GM19240 (cell line): Measurements from ENCODE around the gene MEP1B.
"Not testable (repeated sequence)": the region's sequence is repeated elsewhere in the genome, so short reads cannot be mapped to it uniquely, and the experiment has no call there.

Experiments
- DNase-seq: peaks from one replicate; pipeline ENCODE4 v3.0.0; 2011; ENCODE audit warnings: low spot score; ENCODE audit not compliant: insufficient read length

Gene MEP1B

GRCh38 chr18:32189790-32190189 lies at the start of gene MEP1B:
Gene MEP1B, plus strand, starts transcription at chr18:32190039. Its CDS starts 32 bp downstream, at chr18:32190071.
- no peak for DNase-seq

DNA sequence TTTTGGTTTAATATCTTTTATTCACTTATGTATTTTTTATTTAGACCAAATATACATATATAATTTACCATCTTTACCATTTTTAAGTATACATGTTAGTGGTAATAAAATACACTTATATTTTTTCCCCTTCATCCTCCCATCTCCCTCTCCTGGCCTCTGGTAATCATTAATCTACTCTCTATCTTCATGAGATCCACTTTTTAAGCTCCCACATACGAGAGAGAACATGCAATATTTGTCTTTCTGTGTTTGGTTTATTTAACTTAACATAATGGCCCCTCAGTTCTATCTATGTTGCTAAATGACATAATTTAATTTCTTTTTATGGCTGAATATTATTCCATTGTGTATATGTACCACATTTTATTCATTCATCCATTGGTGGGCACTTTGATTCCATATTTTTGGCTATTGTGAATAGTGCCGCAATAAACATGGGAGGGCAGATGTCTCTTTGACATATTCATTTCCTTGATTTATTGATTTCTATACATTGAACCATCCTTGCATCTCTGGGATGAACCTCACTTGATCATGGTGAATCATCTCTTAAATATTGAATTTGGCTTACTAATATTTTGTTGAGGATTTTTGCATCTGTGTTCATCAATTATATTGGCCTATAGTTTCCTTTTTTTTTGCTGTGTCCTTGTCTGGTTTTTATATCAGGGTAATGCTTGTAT lies 41.5 kb upstream of the MEP1B start:
- DNase-seq, result no peak

GRCh38 chr18:32152705-32153448 lies 37.0 kb upstream of the MEP1B start:
- no peak for DNase-seq

DNA sequence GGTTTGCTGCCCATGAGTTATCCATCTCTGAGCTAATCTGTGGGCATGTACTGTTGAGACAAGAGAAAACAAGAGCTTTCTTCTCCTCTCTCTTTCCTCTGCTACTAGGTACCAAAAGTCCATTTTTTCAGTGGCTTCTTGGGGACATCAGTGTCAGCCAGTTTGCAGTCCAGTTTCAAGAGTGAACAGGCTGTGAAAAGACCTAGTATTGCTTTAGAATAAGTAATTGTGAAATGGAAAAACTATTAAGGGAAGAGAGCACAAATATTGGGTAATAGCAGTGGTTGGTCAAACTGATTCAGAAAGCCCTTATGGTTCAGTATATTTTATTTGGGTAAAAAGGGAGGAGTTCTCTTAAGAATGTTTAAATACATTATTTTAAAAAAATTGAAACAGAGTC lies 33.0 kb upstream of the MEP1B start:
- no peak for DNase-seq

DNA sequence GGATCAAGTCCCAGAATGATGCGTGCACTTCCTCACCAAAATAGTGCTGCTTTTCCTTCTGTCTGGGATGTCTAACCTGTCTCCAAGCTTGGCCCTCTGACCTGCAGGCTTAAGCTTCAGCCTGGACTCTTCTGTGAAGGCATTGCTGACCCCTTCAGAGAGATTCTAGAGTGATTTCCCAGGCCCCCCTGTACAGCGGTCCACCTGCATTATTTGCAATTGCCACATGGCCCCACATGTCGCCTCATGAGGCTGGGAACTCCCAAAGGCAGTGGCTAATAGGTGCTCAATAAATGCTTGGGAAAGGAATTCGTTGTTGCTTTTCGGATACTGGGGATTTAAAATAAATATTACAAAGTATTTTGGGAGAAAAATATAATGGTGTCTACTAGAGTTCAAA lies 32.3 kb upstream of the MEP1B start:
- DNase-seq, result no peak

GRCh38 chr18:32158108-32158624 lies 31.7 kb upstream of the MEP1B start:
- peak; percentile 34 for DNase-seq

GRCh38 chr18:32158631-32159030 lies 31.2 kb upstream of the MEP1B start:
- DNase-seq, result not testable (repeated sequence)

- no peak for DNase-seq
Observed at GRCh38 chr18:32160547-32160946, 29.3 kb upstream of the MEP1B start.

DNA sequence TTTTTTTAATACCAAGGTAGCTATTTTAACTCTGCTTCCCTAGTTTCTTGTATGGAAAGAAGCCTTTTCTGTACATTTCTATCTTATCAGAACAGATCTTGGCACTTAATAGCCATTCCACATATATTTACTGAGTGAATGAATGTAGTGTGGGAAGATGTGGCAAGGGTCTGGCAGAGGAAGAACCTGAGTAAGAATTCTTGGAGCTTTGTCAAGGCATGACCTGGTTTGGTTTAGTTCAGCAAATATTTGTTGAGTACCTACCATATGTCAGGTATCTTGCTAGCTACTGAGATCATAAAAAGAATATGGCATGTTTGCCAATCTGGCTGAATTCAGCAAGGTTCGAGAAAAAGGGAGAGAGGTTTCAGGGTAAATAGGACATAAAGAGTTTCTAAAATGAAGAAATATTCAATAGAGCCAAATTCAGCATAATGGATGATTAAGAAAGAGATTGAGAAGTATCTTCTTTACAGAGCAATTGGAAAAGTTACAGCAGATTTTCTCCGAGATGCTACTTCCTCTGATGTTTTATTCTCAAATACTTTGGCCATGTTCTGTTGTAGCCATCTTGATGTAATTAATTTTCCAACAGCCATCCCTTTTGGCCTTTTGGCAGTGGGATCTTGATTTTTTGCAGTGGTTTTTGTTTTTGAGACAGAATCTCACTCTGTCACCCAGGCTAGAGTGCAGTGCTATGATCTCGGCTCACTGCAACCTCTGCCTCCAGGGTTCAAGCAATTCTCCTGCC lies 21.7 kb upstream of the MEP1B start:
- no peak for DNase-seq

DNA sequence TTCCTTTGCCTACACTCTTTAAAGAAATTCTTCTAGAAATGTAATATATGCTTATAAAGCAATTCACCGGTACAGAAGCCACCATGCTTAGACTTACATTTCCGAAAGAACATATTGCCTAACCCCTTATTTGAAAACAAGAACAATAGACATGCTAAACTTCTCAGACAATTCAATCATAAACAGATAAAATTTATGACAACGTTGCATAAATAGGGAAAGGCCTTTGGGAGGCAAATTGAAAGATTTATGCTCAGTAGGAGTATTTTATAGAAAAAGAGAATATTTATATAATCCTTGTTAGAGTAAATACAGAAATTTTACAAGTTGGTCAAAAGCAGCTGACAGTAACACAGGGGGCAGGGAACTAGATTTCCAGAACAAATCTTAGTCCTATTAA lies 16.2 kb upstream of the MEP1B start:
- DNase-seq, result no peak

DNA sequence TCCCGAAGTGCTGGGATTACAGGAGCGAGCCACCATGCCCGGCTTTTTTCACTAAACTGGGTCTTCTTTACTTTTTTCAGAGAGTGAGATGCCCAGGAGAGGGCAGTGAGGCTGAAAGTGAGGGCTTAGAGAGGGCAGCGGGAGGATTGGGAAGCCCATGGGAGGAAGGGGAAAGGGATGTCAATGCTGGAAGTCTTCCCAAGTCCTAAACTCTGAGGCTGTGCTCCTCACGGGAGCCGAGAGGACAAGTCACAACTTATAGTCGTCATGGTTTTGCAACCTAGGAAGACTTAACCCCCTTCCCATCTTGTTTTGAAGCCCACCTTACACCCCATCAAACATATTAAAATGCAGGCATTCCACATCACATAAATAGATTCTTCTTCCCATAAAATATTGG lies 15.1 kb upstream of the MEP1B start:
- no peak for DNase-seq

GRCh38 chr18:32175265-32175664 lies 14.6 kb upstream of the MEP1B start:
- DNase-seq, result no peak

DNA sequence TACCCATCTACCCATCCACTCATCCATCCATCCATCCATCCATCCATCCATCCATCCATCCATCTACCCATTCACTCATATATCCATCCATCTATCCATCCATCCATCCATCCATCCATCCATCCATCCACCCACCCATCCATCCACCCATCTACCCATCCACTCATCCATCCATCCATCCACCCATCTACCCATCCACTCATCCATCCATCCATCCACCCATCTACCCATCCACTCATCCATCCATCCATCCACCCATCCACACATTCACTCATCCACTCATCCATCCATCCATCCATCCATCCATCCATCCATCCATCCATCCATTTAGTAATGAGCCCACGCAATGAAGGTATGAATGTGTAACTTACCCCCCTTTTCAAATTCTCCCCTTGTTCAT lies 13.1 kb upstream of the MEP1B start:
- not testable (repeated sequence) for DNase-seq

GRCh38 chr18:32177530-32177929 lies 12.3 kb upstream of the MEP1B start:
- DNase-seq, result no peak

GRCh38 chr18:32183503-32183902 lies 6.3 kb upstream of the MEP1B start:
- no peak for DNase-seq

- DNase-seq, result no peak
Observed at GRCh38 chr18:32190209-32190608, 370 bp downstream of the MEP1B start.

GRCh38 chr18:32195881-32196815 lies 6.3 kb downstream of the MEP1B start:
- no peak for DNase-seq

DNA sequence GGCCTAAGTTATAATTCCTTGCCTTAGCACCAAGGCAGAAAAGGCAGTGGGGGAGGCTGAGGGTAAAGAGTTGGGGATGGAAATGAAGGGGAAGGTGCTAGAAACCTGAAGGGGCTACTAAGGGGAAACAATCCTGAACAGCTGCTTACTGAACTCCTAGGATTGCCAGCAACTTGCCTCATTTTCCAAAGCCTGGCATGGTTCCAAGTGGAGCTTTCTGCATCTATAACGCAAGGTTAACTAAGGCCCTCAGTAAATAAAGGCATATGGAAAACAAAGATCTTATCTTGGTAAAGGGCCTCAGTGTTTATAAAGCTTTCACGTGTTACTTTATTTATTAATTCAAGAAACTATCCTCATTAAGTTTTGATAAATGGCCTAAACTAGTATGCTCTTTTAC lies 10.9 kb downstream of the MEP1B start:
- no peak for DNase-seq

GRCh38 chr18:32201948-32202672 lies 12.3 kb downstream of the MEP1B start:
- DNase-seq, result no peak

- DNase-seq, result no peak
Observed at GRCh38 chr18:32208023-32208422, 18.2 kb downstream of the MEP1B start.
